CMK (cell line): ENCODE data around the gene FAM110C.
"Not testable (repeated sequence)": the region's sequence is repeated elsewhere in the genome, so short reads cannot be mapped to it uniquely, and the experiment has no call there.

Experiments used
- DNase-seq: peaks from one replicate; pipeline ENCODE4 v3.0.0-alpha.2; 2010; ENCODE audit warnings: low read depth

FAM110C gene

GRCh38 chr2:44748-45341 lies 1.5 kb downstream of the FAM110C start:
- DNase-seq = no peak

GRCh38 chr2:42788-43187 lies 3.5 kb downstream of the FAM110C start:
- DNase-seq = no peak

GRCh38 chr2:40465-40864 lies 5.8 kb downstream of the FAM110C start:
- DNase-seq = no peak

GRCh38 chr2:38155-38554 lies 8.2 kb downstream of the FAM110C start:
- no peak for DNase-seq

GRCh38 chr2:36318-36717 lies 10.0 kb downstream of the FAM110C start:
- no peak for DNase-seq

GRCh38 chr2:35852-36251 lies 10.5 kb downstream of the FAM110C start:
- no peak for DNase-seq

- DNase-seq = no peak
These were observed 12.7 kb downstream of the FAM110C start for GRCh38 chr2:33620-34019.

GRCh38 chr2:32068-32467 lies 14.2 kb downstream of the FAM110C start:
- DNase-seq = no peak

- DNase-seq = no peak
These were observed 17.1 kb downstream of the FAM110C start for GRCh38 chr2:29253-29652.

GRCh38 chr2:28406-28975 lies 17.8 kb downstream of the FAM110C start:
- DNase-seq = no peak

- no peak for DNase-seq
These were observed 19.4 kb downstream of the FAM110C start for GRCh38 chr2:26891-27290.

- no peak for DNase-seq
These were observed 20.8 kb downstream of the FAM110C start for GRCh38 chr2:25543-25942.

GRCh38 chr2:24591-24990 lies 21.7 kb downstream of the FAM110C start:
- DNase-seq = not testable (repeated sequence)

GRCh38 chr2:24107-24506 lies 22.2 kb downstream of the FAM110C start:
- no peak for DNase-seq

GRCh38 chr2:23283-23682 lies 23.0 kb downstream of the FAM110C start:
- DNase-seq = no peak

GRCh38 chr2:22244-22643 lies 24.1 kb downstream of the FAM110C start:
- DNase-seq = not testable (repeated sequence)

- not testable (repeated sequence) for DNase-seq
These were observed 26.0 kb downstream of the FAM110C start for GRCh38 chr2:20259-20658.

GRCh38 chr2:19505-19904 lies 26.8 kb downstream of the FAM110C start:
- no peak for DNase-seq

GRCh38 chr2:18402-19271 lies 27.7 kb downstream of the FAM110C start:
- no peak for DNase-seq

GRCh38 chr2:15916-16315 lies 30.4 kb downstream of the FAM110C start:
- DNase-seq = not testable (repeated sequence)

- DNase-seq = peak; percentile 33
These were observed 34.9 kb downstream of the FAM110C start for GRCh38 chr2:11248-11941.

GRCh38 chr2:10222-10875 lies 36.0 kb downstream of the FAM110C start:
- DNase-seq = no peak
